SK-N-SH (cell line): ENCODE measurements around the gene SETD3. TPM values are rescaled to one million over a fixed set of nuclear protein-coding genes. Genes with fewer than 3 reads are reported as not detected.

Experiments used
- CTCF ChIA-PET: fragments of 300-600, 350-600 bp; formaldehyde crosslinking; extraction: SDS; loops from one replicate; lab custom pipeline; 2021; lab: Yijun Ruan, JAX
- POLR2A ChIA-PET: fragments of 350-600 bp; sonication (Branson Sonifier 250); formaldehyde crosslinking; extraction: SDS; loops from one replicate; lab custom pipeline; 2020; ENCODE audit warnings: antibody characterized with exemption, inconsistent platforms; lab: Yijun Ruan, JAX
- DNase-seq: peaks from one replicate; pipeline ENCODE4 v3.0.0; 2012
- H2AFZ ChIP-seq: fragments of 200-600 bp; sonication (generic); 2 replicates; pipeline ENCODE4 v1.8.1; 2016; ENCODE audit warnings: antibody characterized with exemption, mild to moderate bottlenecking, low read depth
- H3F3A ChIP-seq: fragments of 200-600 bp; sonication (generic); replicated peaks from 2 replicates; pipeline ENCODE3; 2016; ENCODE audit warnings: antibody characterized with exemption, mild to moderate bottlenecking; ENCODE audit not compliant: insufficient read depth
- H3K27ac ChIP-seq, 2 experiments: fragments of 200-500 bp in 1 of 2; fragments of 200-600 bp in 1 of 2; sonication (Bioruptor generic) in 1 of 2; sonication (generic), shearing (Covaris generic) in 1 of 2; 2 replicates each; pipeline versions ENCODE4 v1.5.1 to v1.6.1; 2014 to 2016; ENCODE audit warnings: low read depth in 2 of 2, inconsistent platforms in 1 of 2, low read length in 1 of 2, mild to moderate bottlenecking in 1 of 2, mixed read lengths in 1 of 2
- H3K27me3 ChIP-seq: fragments of 200-600 bp; sonication (generic), shearing (Covaris generic); 2 replicates; pipeline ENCODE4 v1.6.1; 2016; ENCODE audit warnings: mixed run types; ENCODE audit not compliant: insufficient read depth
- H3K36me3 ChIP-seq, 2 experiments: fragments of 200-500 bp in 1 of 2; fragments of 200-600 bp in 1 of 2; sonication (Bioruptor generic) in 1 of 2; sonication (generic) in 1 of 2; replicated peaks in 1 of 2; 2 replicates each; pipeline versions ENCODE3 to v1.5.1; 2014 to 2016; ENCODE audit warnings: low read length in 1 of 2, mild to moderate bottlenecking in 1 of 2; ENCODE audit not compliant: insufficient read depth in 2 of 2, control insufficient read depth in 1 of 2
- H3K4me1 ChIP-seq, 2 experiments: fragments of 200-500 bp in 1 of 2; fragments of 200-600 bp in 1 of 2; sonication (Bioruptor generic) in 1 of 2; sonication (generic), shearing (Covaris generic) in 1 of 2; 2 replicates each; pipeline versions ENCODE4 v1.5.1 to v1.6.1; 2014 to 2016; ENCODE audit warnings: low read depth in 1 of 2, low read length in 1 of 2, mixed run types in 1 of 2; ENCODE audit not compliant: insufficient read depth in 2 of 2, control insufficient read depth in 1 of 2
- H3K4me2 ChIP-seq: fragments of 200-600 bp; sonication (generic), shearing (Covaris generic); 2 replicates; pipeline ENCODE4 v1.6.1; 2017; ENCODE audit warnings: mixed run types
- H3K4me3 ChIP-seq, 2 experiments: fragments of 200-500 bp in 1 of 2; fragments of 200-600 bp in 1 of 2; sonication (Bioruptor generic) in 1 of 2; sonication (generic), shearing (Covaris generic) in 1 of 2; 2 replicates each; pipeline versions ENCODE4 v1.5.1 to v1.8.1; 2014 to 2016; ENCODE audit warnings: low read depth in 2 of 2, inconsistent platforms in 1 of 2, low read length in 1 of 2, mild to moderate bottlenecking in 1 of 2, mixed read lengths in 1 of 2, moderate library complexity in 1 of 2
- H3K79me2 ChIP-seq: fragments of 200-600 bp; sonication (generic); 2 replicates; pipeline ENCODE4 v1.8.1; 2017; ENCODE audit warnings: mild to moderate bottlenecking; ENCODE audit not compliant: insufficient read depth
- H3K9ac ChIP-seq: fragments of 200-600 bp; sonication (generic); 2 replicates; pipeline ENCODE4 v1.6.1; 2017; ENCODE audit warnings: mixed run types
- H3K9me2 ChIP-seq: fragments of 200-600 bp; sonication (generic); 2 replicates; pipeline ENCODE4 v1.6.1; 2017; ENCODE audit warnings: mixed run types
- H3K9me3 ChIP-seq: fragments of 200-600 bp; sonication (generic); 2 replicates; pipeline ENCODE4 v1.6.1; 2017; ENCODE audit warnings: mixed run types, mild to moderate bottlenecking, moderate library complexity
- H4K20me1 ChIP-seq: fragments of 200-600 bp; sonication (generic); 2 replicates; pipeline ENCODE4 v1.6.1; 2017; ENCODE audit warnings: mild to moderate bottlenecking, mixed run types; ENCODE audit not compliant: insufficient read depth
- CHD2 ChIP-seq: fragments of 150-350 bp; IDR thresholded peaks from 2 replicates; pipeline ENCODE4 v1.6.1; 2018; ENCODE audit warnings: low read length; ENCODE audit not compliant: partially characterized antibody
- ELF1 ChIP-seq: IDR thresholded peaks from 2 replicates; pipeline ENCODE4 v1.4.0; 2012
- FOSL2 ChIP-seq: IDR thresholded peaks from 2 replicates; pipeline ENCODE4 v1.4.0; 2012; ENCODE audit warnings: low read depth, mild to moderate bottlenecking, moderate library complexity, borderline replicate concordance
- FOXJ3 ChIP-seq: sonication (generic); formaldehyde crosslinking; IDR thresholded peaks from 2 replicates; pipeline ENCODE4 v1.5.1; 2020; ENCODE audit warnings: mild to moderate bottlenecking, missing genetic modification reagents
- FOXM1 ChIP-seq: IDR thresholded peaks from 2 replicates; pipeline ENCODE4 v1.4.0; 2012; ENCODE audit warnings: low read depth, mild to moderate bottlenecking
- GABPA ChIP-seq: IDR thresholded peaks from 2 replicates; pipeline ENCODE4 v1.4.0; 2012; ENCODE audit warnings: low read depth, mild to moderate bottlenecking
- JUND ChIP-seq: IDR thresholded peaks from 2 replicates; pipeline ENCODE4 v1.4.0; 2012
- MEF2A ChIP-seq: IDR thresholded peaks from 2 replicates; pipeline ENCODE4 v1.4.0; 2012; ENCODE audit warnings: low read depth, borderline replicate concordance
- NRF1 ChIP-seq: IDR thresholded peaks from 2 replicates; pipeline ENCODE4 v1.6.1; 2012; ENCODE audit warnings: low read depth, mild to moderate bottlenecking, low read length
- POLR2AphosphoS5 ChIP-seq: IDR thresholded peaks from 2 replicates; pipeline ENCODE4 v1.6.1; 2012; ENCODE audit warnings: low read depth, low read length
- RCOR1 ChIP-seq: fragments of 150-350 bp; IDR thresholded peaks from 2 replicates; pipeline ENCODE4 v1.6.1; 2017; ENCODE audit warnings: antibody characterized with exemption, low read length
- REST ChIP-seq: IDR thresholded peaks from 2 replicates; pipeline ENCODE4 v1.6.1; 2012; ENCODE audit warnings: mild to moderate bottlenecking, low read depth, low read length, moderate library complexity
- RFX5 ChIP-seq: IDR thresholded peaks from 2 replicates; pipeline ENCODE4 v1.6.1; 2012; ENCODE audit warnings: mild to moderate bottlenecking, improper control_type of control experiment, low read length
- SIN3A ChIP-seq: IDR thresholded peaks from 2 replicates; pipeline ENCODE4 v1.6.1; 2012; ENCODE audit warnings: low read depth, mild to moderate bottlenecking, low read length, moderate library complexity, borderline replicate concordance
- TAF1 ChIP-seq: IDR thresholded peaks from 2 replicates; pipeline ENCODE4 v1.6.1; 2012; ENCODE audit warnings: low read depth, mild to moderate bottlenecking, low read length, moderate library complexity, borderline replicate concordance
- TCF12 ChIP-seq: IDR thresholded peaks from 2 replicates; pipeline ENCODE4 v1.4.0; 2012
- TEAD4 ChIP-seq: IDR thresholded peaks from 2 replicates; pipeline ENCODE4 v1.4.0; 2012; ENCODE audit warnings: mild to moderate bottlenecking, borderline replicate concordance; ENCODE audit not compliant: insufficient read depth
- USF1 ChIP-seq: IDR thresholded peaks from 2 replicates; pipeline ENCODE4 v1.4.0; 2012; ENCODE audit warnings: low read depth, borderline replicate concordance
- WGBS: methylation state at CpG from one replicate; pipeline ENCODE4 v1.1.6; 2017; ENCODE audit warnings: low lambda C conversion rate; 5-methylcytosine and 5-hydroxymethylcytosine counted together
- polyA plus RNA-seq, 3 experiments: library from polyadenylated mRNA; depleted of rRNA; stranded (reverse); fragments of >200 nt; gene quantifications; 2 replicates each; pipeline ENCODE4 v1.2.3, GENCODE V29; 2012
- TF ChIP-seq, protein P1 (sequence below): IDR thresholded peaks from 2 replicates; pipeline ENCODE4 v1.4.0; 2012; ENCODE audit warnings: low read depth, borderline replicate concordance
- TF ChIP-seq, protein P2 (sequence below): fragments of 200-600 bp; sonication (generic); IDR thresholded peaks from 2 replicates; pipeline ENCODE4 v1.6.1; 2017; ENCODE audit warnings: antibody characterized with exemption, mild to moderate bottlenecking, moderate library complexity

SETD3 gene
- polyA plus RNA-seq, 1 of the 3 experiments (the other 2 are of a cell fraction): 19.1 TPM

DNA sequence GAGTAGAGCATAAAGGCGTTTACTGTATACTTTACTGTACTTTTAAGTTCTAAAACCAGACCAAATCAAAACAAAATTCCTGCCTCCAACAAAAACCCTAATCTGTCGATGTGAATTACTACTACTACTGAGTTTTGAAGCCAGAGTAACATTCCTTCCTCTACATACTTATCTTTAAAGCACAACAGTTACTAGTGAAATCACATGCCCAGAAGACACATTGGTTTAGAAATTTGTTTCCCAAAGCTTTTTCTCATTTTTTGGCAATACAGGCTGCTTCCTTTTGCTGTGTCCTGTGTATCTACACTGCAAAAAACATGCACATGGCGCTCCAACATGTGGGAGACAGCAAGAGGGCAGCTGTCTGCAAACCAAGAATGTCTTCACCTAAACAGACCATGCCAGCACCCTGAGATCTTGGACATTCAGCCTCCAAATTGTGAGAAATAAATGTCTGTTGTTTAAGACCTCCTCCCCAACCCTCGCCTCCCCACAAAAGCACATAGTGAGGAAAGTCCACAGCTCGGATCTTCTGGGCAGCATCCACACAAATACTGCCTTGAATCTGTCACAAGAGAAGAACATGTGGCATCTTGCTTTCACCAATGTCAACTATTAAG is 21.1 kb downstream of the SETD3 start:
- CTCF ChIA-PET: interaction anchor here (1.0 kb wide), 1 partner anchor 9 kb away, joined by 3 read pairs; no protein-coding TSS in a partner anchor
- Histone ChIP-seq H3K79me2 (peaks cover 9% of the 10 kb centered on the region; the same call in 1 of the 2 replicates), H3K9me3 (no peaks in the 10 kb centered on the region), H3K4me2 (no peak overlapping the region), H2AFZ (no peak overlapping the region), H3K27me3 (no peaks in the 10 kb centered on the region), H3K9ac (no peak overlapping the region), H4K20me1 (no peaks in the 10 kb centered on the region), H3K9me2 (no peaks in the 10 kb centered on the region), H3F3A (no peaks in the 10 kb centered on the region), H3K27ac (no peak overlapping the region), H3K4me1 (no peaks in the 10 kb centered on the region; a peak in 1 of 4 replicates), H3K36me3 (peaks cover 41 to 69% of the 10 kb centered on the region in 2 experiments), H3K4me3 (no peak overlapping the region)
- TF ChIP-seq, protein P1, sequence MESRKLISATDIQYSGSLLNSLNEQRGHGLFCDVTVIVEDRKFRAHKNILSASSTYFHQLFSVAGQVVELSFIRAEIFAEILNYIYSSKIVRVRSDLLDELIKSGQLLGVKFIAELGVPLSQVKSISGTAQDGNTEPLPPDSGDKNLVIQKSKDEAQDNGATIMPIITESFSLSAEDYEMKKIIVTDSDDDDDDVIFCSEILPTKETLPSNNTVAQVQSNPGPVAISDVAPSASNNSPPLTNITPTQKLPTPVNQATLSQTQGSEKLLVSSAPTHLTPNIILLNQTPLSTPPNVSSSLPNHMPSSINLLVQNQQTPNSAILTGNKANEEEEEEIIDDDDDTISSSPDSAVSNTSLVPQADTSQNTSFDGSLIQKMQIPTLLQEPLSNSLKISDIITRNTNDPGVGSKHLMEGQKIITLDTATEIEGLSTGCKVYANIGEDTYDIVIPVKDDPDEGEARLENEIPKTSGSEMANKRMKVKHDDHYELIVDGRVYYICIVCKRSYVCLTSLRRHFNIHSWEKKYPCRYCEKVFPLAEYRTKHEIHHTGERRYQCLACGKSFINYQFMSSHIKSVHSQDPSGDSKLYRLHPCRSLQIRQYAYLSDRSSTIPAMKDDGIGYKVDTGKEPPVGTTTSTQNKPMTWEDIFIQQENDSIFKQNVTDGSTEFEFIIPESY: no peak
- TF ChIP-seq FOXJ3 (CRISPR knock-in tag): no peak
- TF ChIP-seq SIN3A: no peak
- TF ChIP-seq JUND: no peak
- TF ChIP-seq REST: no peak
- TF ChIP-seq POLR2AphosphoS5: no peak
- TF ChIP-seq RCOR1: no peak
- no peak for TF ChIP-seq FOSL2
- TF ChIP-seq TCF12: no peak
- TF ChIP-seq USF1: no peak
- TF ChIP-seq, protein P2, sequence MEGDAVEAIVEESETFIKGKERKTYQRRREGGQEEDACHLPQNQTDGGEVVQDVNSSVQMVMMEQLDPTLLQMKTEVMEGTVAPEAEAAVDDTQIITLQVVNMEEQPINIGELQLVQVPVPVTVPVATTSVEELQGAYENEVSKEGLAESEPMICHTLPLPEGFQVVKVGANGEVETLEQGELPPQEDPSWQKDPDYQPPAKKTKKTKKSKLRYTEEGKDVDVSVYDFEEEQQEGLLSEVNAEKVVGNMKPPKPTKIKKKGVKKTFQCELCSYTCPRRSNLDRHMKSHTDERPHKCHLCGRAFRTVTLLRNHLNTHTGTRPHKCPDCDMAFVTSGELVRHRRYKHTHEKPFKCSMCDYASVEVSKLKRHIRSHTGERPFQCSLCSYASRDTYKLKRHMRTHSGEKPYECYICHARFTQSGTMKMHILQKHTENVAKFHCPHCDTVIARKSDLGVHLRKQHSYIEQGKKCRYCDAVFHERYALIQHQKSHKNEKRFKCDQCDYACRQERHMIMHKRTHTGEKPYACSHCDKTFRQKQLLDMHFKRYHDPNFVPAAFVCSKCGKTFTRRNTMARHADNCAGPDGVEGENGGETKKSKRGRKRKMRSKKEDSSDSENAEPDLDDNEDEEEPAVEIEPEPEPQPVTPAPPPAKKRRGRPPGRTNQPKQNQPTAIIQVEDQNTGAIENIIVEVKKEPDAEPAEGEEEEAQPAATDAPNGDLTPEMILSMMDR: no peak
- TF ChIP-seq MEF2A: no peak
- TF ChIP-seq ELF1: no peak
- no peak for TF ChIP-seq RFX5
- no peak for TF ChIP-seq CHD2
- TF ChIP-seq GABPA: no peak
- TF ChIP-seq FOXM1: no peak
- no peak for TF ChIP-seq NRF1
- TF ChIP-seq TAF1: no peak
- TF ChIP-seq TEAD4: no peak
- WGBS: 98% methylated on average over 5 of the region's 5 CpGs
- no peak for DNase-seq
- POLR2A ChIA-PET: no interaction called here
